Measurements from ENCODE around the gene OR51I2.

The OR51I2 gene

GRCh38 chr11:5449023-5449422 lies at the start of gene OR51I2:
Gene OR51I2, plus strand, starts transcription at chr11:5449323. Its CDS starts 4,166 bp downstream, at chr11:5453489.
- no peak for DNase-seq

GRCh38 chr11:5405173-5405572 lies 44.0 kb upstream of the OR51I2 start:
- DNase-seq, result no peak
- ATAC-seq, result no peak

More at GRCh38 chr11:5449023-5449422, at the start of gene OR51I2:
- no peak for ATAC-seq

- ATAC-seq (no peak), DNase-seq (no peak)
Observed at GRCh38 chr11:5420993-5421392, 28.1 kb upstream of the OR51I2 start.

- ATAC-seq (no peak), DNase-seq (no peak)
Observed at GRCh38 chr11:5421811-5422210, 27.3 kb upstream of the OR51I2 start, which contains the start of gene OR51Q1. Gene OR51Q1, plus strand, starts transcription at chr11:5422111. Its CDS starts 90 bp downstream, at chr11:5422201.

GRCh38 chr11:5423131-5423530 lies 26.0 kb upstream of the OR51I2 start:
- ATAC-seq, result no peak
- DNase-seq, result no peak

GRCh38 chr11:5441414-5441813 lies 7.7 kb upstream of the OR51I2 start, which contains the start of gene OR51I1:
Gene OR51I1, minus strand, starts transcription at chr11:5441514. Its CDS starts 0 bp downstream, at chr11:5441514.
- ATAC-seq (no peak), DNase-seq (no peak)

GRCh38 chr11:5443835-5444393 lies 5.2 kb upstream of the OR51I2 start:
- ATAC-seq, result no peak
- no peak for DNase-seq

- no peak for ATAC-seq
- no peak for DNase-seq
Observed at GRCh38 chr11:5449432-5449831, 309 bp downstream of the OR51I2 start.

GRCh38 chr11:5460983-5461621 lies 12.0 kb downstream of the OR51I2 start:
- DNase-seq, result no peak
- no peak for ATAC-seq

GRCh38 chr11:5467527-5467926 lies 18.4 kb downstream of the OR51I2 start:
- DNase-seq (no peak), ATAC-seq (no peak)

- no peak for ATAC-seq
- DNase-seq, result no peak
Observed at GRCh38 chr11:5473921-5474320, 24.8 kb downstream of the OR51I2 start.

- ATAC-seq (peak; percentile 49), DNase-seq (peak; percentile 43)
Observed at GRCh38 chr11:5476186-5476819, 27.2 kb downstream of the OR51I2 start.

- ATAC-seq (no peak), DNase-seq (no peak)
Observed at GRCh38 chr11:5486003-5486402, 36.9 kb downstream of the OR51I2 start.

GRCh38 chr11:5486421-5486820 lies 37.3 kb downstream of the OR51I2 start:
- ATAC-seq, result peak; percentile 94
- peak; percentile 24 for DNase-seq

GRCh38 chr11:5488385-5488784 lies 39.3 kb downstream of the OR51I2 start, which contains the start of gene OR52D1:
Gene OR52D1, plus strand, starts transcription at chr11:5488685. Its CDS starts 22 bp downstream, at chr11:5488707.
- no peak for ATAC-seq
- DNase-seq, result no peak

- no peak for DNase-seq
- ATAC-seq, result no peak
Observed at GRCh38 chr11:5488798-5489399, 39.8 kb downstream of the OR51I2 start.

GRCh38 chr11:5489576-5490357 lies 40.6 kb downstream of the OR51I2 start:
- ATAC-seq (no peak), DNase-seq (no peak)

GRCh38 chr11:5499671-5500070 lies 50.5 kb downstream of the OR51I2 start:
- no peak for ATAC-seq
- no peak for DNase-seq

GRCh38 chr11:5500393-5500801 lies 51.3 kb downstream of the OR51I2 start:
- ATAC-seq (no peak), DNase-seq (no peak)

GRCh38 chr11:5504403-5504921 lies 55.3 kb downstream of the OR51I2 start:
- ATAC-seq (no peak), DNase-seq (no peak)

- DNase-seq (no peak), ATAC-seq (no peak)
Observed at GRCh38 chr11:5505363-5506048, 56.4 kb downstream of the OR51I2 start.

All from stimulated activated naive CD8-positive, alpha-beta T cell treated with anti-CD3 and anti-CD28 coated beads, Interleukin-15, Interleukin-2, amounts not matched to agents 100 U/mL and 50 U/mL, for 24 hours (primary cell).